Thyroid gland (tissue), 4 donors: Measurements from ENCODE around the gene DCHS1.

Source experiments
- CTCF ChIP-seq, 6 experiments: fragments of 200-600 bp in 3 of 6; fragments of 450-650 bp in 3 of 6; sonication (generic) in 3 of 6; IDR thresholded peaks; one replicate each; pipeline ENCODE4 v1.5.1; 2016 to 2019; ENCODE audit warnings: antibody characterized with exemption in 6 of 6, mild to moderate bottlenecking in 2 of 6, inconsistent platforms in 1 of 6, moderate library complexity in 1 of 6
- POLR2A ChIP-seq, 2 donors: fragments of 450-650 bp; IDR thresholded peaks; one replicate each; pipeline ENCODE4 v1.6.1; 2017; ENCODE audit warnings: antibody characterized with exemption in 2 of 2, mild to moderate bottlenecking in 2 of 2, moderate library complexity in 1 of 2

DNA sequence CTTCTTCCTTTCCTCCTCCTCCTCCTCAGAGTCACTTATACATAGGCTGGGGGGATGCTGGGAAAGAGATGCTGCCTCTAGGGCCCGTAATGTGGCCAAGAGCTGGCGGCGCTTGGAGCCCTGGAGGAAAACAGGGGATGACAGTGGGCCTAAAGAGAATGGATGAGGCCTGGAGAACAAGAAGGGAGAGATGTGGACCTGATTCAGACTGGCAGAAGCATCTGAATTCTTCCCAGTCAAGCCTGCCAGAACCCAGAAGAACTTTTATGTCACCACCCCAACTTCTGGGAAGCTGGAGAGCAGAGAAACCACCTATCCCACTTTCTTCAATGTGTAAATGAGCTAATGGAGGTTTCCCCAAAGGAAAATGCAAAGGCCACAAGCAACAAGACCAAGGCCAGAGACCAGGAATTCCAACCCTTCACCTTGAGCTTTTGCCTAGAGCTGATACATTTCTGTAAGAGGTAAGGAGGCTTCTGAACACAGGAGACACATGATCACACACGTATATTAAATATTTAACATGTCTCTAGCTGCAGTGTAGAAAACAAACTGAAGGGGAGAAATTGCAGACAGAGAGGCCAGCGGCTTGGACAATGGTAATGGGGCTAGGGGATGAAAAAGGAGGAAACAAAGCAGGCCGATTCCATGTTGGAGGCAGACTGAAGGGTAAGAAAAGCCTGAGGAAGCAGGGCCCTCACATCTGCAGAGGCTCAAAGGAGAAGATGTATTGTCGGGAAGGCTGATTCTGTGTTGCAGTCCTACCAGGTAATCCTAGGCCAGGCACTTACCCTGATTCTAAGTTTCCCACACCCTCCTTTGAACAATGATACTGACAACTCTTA is 53.3 kb downstream of the DCHS1 start:
- TF ChIP-seq CTCF (IDR thresholded peaks at IDR 0.05): no peak
- no peak for TF ChIP-seq POLR2A (IDR thresholded peaks at IDR 0.05)
